A549 (cell line): ENCODE data around the gene CD4. TPM values are rescaled to one million over a fixed set of nuclear protein-coding genes. Genes with fewer than 3 reads are reported as not detected.

Source experiments
- ATAC-seq, 2 experiments: fragments of 200-7000 bp in 1 of 2; fragments of >200 bp in 1 of 2; cut with Nextera tagmentation in 1 of 2; cut with Tn5 transposase in 1 of 2; 3 replicates each; pipeline versions ENCODE4 v1.8.0 to v1.9.1; 2018 to 2020; ENCODE audit warnings: mild to moderate bottlenecking in 1 of 2, moderate library complexity in 1 of 2
- CTCF ChIA-PET: fragments of 300-600 bp; sonication (Branson Sonifier 250); formaldehyde crosslinking; extraction: SDS; loops from one replicate; lab custom pipeline; 2021; ENCODE audit warnings: antibody characterized with exemption, inconsistent platforms; lab: Yijun Ruan, JAX
- POLR2A ChIA-PET: fragments of 350-600 bp; formaldehyde crosslinking; extraction: SDS; loops from one replicate; lab custom pipeline; 2021; ENCODE audit warnings: antibody characterized with exemption, inconsistent platforms; lab: Yijun Ruan, JAX
- DNase-seq, 2 experiments: peaks; one replicate each; pipeline versions ENCODE4 v3.0.0 to v3.0.0-alpha.2; 2011 to 2016; ENCODE audit warnings: low read depth in 1 of 2, low spot score in 1 of 2
- FAIRE-seq: peaks from 2 replicates; lab custom pipeline; 2011; peaks lifted over from hg19 to GRCh38; lab: Jason Lieb, UNC
- H3K27ac ChIP-seq, 2 experiments: fragments of >200 bp; sonication (Bioruptor Twin); formaldehyde crosslinking; 3 replicates each; pipeline ENCODE4 v1.5.1; 2016 to 2017
- H3K4me1 ChIP-seq: fragments of >200 bp; sonication (Bioruptor Twin); formaldehyde crosslinking; 3 replicates; pipeline ENCODE4 v1.6.1; 2016
- H3K4me2 ChIP-seq: fragments of >200 bp; sonication (Bioruptor Twin); formaldehyde crosslinking; 3 replicates; pipeline ENCODE4 v1.6.1; 2016
- H3K4me3 ChIP-seq: fragments of >200 bp; sonication (Bioruptor Twin); formaldehyde crosslinking; 3 replicates; pipeline ENCODE4 v1.5.1; 2016
- H3K9me3 ChIP-seq: fragments of >200 bp; sonication (Bioruptor Twin); formaldehyde crosslinking; 3 replicates; pipeline ENCODE4 v1.6.1; 2016
- CBX2 ChIP-seq: fragments of 200-600 bp; sonication (generic); IDR thresholded peaks from 2 replicates; pipeline ENCODE4 v1.6.1; 2016; ENCODE audit warnings: low read depth, mild to moderate bottlenecking, borderline replicate concordance
- EHMT2 ChIP-seq: fragments of 200-600 bp; sonication (generic); IDR thresholded peaks from 2 replicates; pipeline ENCODE4 v1.6.1; 2016; ENCODE audit warnings: antibody characterized with exemption, low read depth, mild to moderate bottlenecking, moderate library complexity
- FOSL2 ChIP-seq, 2 experiments: fragments of 450-650 bp in 1 of 2; fragments of >200 bp in 1 of 2; sonication (Bioruptor Twin) in 1 of 2; formaldehyde crosslinking; IDR thresholded peaks; 2 replicates each; pipeline versions ENCODE4 v1.5.0 to v1.6.1; 2016 to 2020; ENCODE audit warnings: mild to moderate bottlenecking in 1 of 2, moderate library complexity in 1 of 2
- FOXS1 ChIP-seq: fragments of 250-450 bp; sonication (Bioruptor Pico); IDR thresholded peaks from 2 replicates; pipeline ENCODE4 v1.5.0; 2020; ENCODE audit warnings: mild to moderate bottlenecking, moderate library complexity
- HES2 ChIP-seq: fragments of >200 bp; sonication (Bioruptor Twin); formaldehyde crosslinking; IDR thresholded peaks from 2 replicates; pipeline ENCODE4 v1.6.1; 2016
- JUNB ChIP-seq: fragments of >200 bp; sonication (Bioruptor Twin); formaldehyde crosslinking; IDR thresholded peaks from 2 replicates; pipeline ENCODE4 v1.6.1; 2016
- NFE2L2 ChIP-seq: fragments of 150-350 bp; conservative IDR thresholded peaks from 2 replicates; pipeline ENCODE4 v1.6.1; 2014; ENCODE audit warnings: low read length
- NPAS2 ChIP-seq: fragments of 250-450 bp; sonication (Bioruptor Pico); IDR thresholded peaks from 2 replicates; pipeline ENCODE4 v1.8.0; 2022; ENCODE audit warnings: mild to moderate bottlenecking, moderate library complexity, borderline replicate concordance
- POLR2A ChIP-seq: IDR thresholded peaks from 2 replicates; pipeline ENCODE4 v1.6.1; 2012; ENCODE audit warnings: mild to moderate bottlenecking, low read length
- RAD21 ChIP-seq, 2 experiments: fragments of >200 bp in 1 of 2; sonication (Bioruptor Twin) in 1 of 2; formaldehyde crosslinking in 1 of 2; IDR thresholded peaks in 1 of 2; conservative IDR thresholded peaks in 1 of 2; 2 replicates in 1 of 2; 3 replicates in 1 of 2; pipeline ENCODE4 v1.6.1; 2012 to 2018; ENCODE audit warnings: inconsistent platforms in 1 of 2
- RARB ChIP-seq: fragments of 250-450 bp; sonication (Bioruptor Pico); IDR thresholded peaks from 2 replicates; pipeline ENCODE4 v1.8.0; 2021; ENCODE audit warnings: mild to moderate bottlenecking, moderate library complexity
- RCOR1 ChIP-seq: fragments of 150-350 bp; IDR thresholded peaks from 2 replicates; pipeline ENCODE4 v1.6.1; 2014; ENCODE audit warnings: antibody characterized with exemption, low read length, low read depth
- REST ChIP-seq: fragments of 200-600 bp; sonication (generic); IDR thresholded peaks from 2 replicates; pipeline ENCODE4 v1.6.1; 2016; ENCODE audit warnings: antibody characterized with exemption, mild to moderate bottlenecking, moderate library complexity
- RNF2 ChIP-seq: fragments of 200-600 bp; sonication (generic); IDR thresholded peaks from 2 replicates; pipeline ENCODE4 v1.6.1; 2016; ENCODE audit warnings: low read depth, mild to moderate bottlenecking, antibody characterized with exemption, moderate library complexity, borderline replicate concordance
- TFCP2L1 ChIP-seq: fragments of 250-450 bp; sonication (Bioruptor Pico); IDR thresholded peaks from 2 replicates; pipeline ENCODE4 v1.5.0; 2021; ENCODE audit warnings: mild to moderate bottlenecking
- ZFP36 ChIP-seq: fragments of 450-650 bp; IDR thresholded peaks from 2 replicates; pipeline ENCODE4 v1.6.1; 2014; ENCODE audit warnings: borderline replicate concordance; ENCODE audit not compliant: partially characterized antibody
- ZSCAN20 ChIP-seq: fragments of 250-450 bp; sonication (Bioruptor Pico); IDR thresholded peaks from 2 replicates; pipeline ENCODE4 v1.8.0; 2022; ENCODE audit warnings: mild to moderate bottlenecking, moderate library complexity
- WGBS: methylation state at CpG from one replicate; pipeline ENCODE4 v1.1.6; 2017; ENCODE audit errors: missing lambda C conversion rate; 5-methylcytosine and 5-hydroxymethylcytosine counted together
- polyA plus RNA-seq, 4 experiments: library from polyadenylated mRNA; depleted of rRNA in 3 of 4; stranded (reverse); fragments of >200 nt; fragmentation: RNase III in 1 of 4; extraction: RNeasy Plus Mini Kit Qiagen cat#74134 plus additional on column Dnase treatment in 1 of 4; gene quantifications; 2 replicates in 3 of 4; 3 replicates in 1 of 4; pipeline ENCODE4 v1.2.3, GENCODE V29; 2011 to 2017
- TF ChIP-seq, protein P1 (sequence below): IDR thresholded peaks from 2 replicates; pipeline ENCODE4 v1.6.1; 2012; ENCODE audit warnings: low read depth, borderline replicate concordance
- TF ChIP-seq, protein P2 (sequence below): fragments of >200 bp; sonication (Bioruptor Twin); formaldehyde crosslinking; IDR thresholded peaks from 3 replicates; pipeline ENCODE4 v1.5.1; 2016
- TF ChIP-seq, protein P3 (sequence below): fragments of 450-650 bp; IDR thresholded peaks from 2 replicates; pipeline ENCODE4 v1.6.1; 2014; ENCODE audit warnings: antibody characterized with exemption

CD4 gene
- polyA plus RNA-seq, 2 of the 4 experiments (the other 2 are of a cell fraction), result 0.03 TPM; not detected in 1

GRCh38 chr12:6842075-6842474 lies 52.7 kb downstream of the CD4 start:
- DNase-seq, result no peak
- no peak overlapping the region for H3K4me2 ChIP-seq
- H3K4me3 ChIP-seq, result no peak overlapping the region
- FAIRE-seq, result no peak
- H3K4me1 ChIP-seq, result no peaks in the 10 kb centered on the region
- H3K27ac ChIP-seq, result no peak overlapping the region
- CTCF ChIA-PET, result interaction anchor here (0.6 to 29.8 kb wide), 6 partner anchors 10 to 190 kb away, joined by 3 to 306 read pairs (median 31); partner anchors contain the start of genes MLF2 and P3H3
- ATAC-seq, result no peak
- TF ChIP-seq RCOR1, result no peak
- TF ChIP-seq ZFP36, result no peak
- TF ChIP-seq HES2, result no peak
- no peak for TF ChIP-seq POLR2A
- TF ChIP-seq CBX2, result no peak
- H3K9me3 ChIP-seq, result no peaks in the 10 kb centered on the region
- 95% methylated on average over 4 of the region's 4 CpGs for WGBS
- POLR2A ChIA-PET, result interaction anchor here (2.0 kb wide), 1 partner anchor 10 kb away, joined by 9 read pairs; the partner anchor contains the start of genes CDCA3 and USP5

GRCh38 chr12:6843118-6843902 lies 54.0 kb downstream of the CD4 start:
- H3K27ac ChIP-seq, result no peak overlapping the region
- FAIRE-seq (no peak), ATAC-seq (peak in 1 of 2 experiments; percentile 63; a peak in 3 of 6 replicates), DNase-seq (no peak)
- no peak overlapping the region for H3K4me2 ChIP-seq
- WGBS, result 83% methylated on average over 15 of the region's 16 CpGs
- TF ChIP-seq ZFP36 (no peak), JUNB (no peak), FOSL2 (IDR thresholded peaks at IDR 0.05) (no peak), FOSL2 (CRISPR knock-in tag; IDR thresholded peaks at IDR 0.05) (no peak), ZSCAN20 (CRISPR knock-in tag) (no peak), EHMT2 (no peak), TFCP2L1 (no peak), NFE2L2 (no peak), RNF2 (no peak), REST (no peak), RAD21 (conservative IDR thresholded peaks at IDR 0.05 in 1 of 2, IDR thresholded peaks at IDR 0.05 in 1 of 2) (no peak), FOXS1 (CRISPR knock-in tag) (no peak), NPAS2 (CRISPR knock-in tag) (no peak), RARB (CRISPR knock-in tag) (no peak)
- TF ChIP-seq, protein P1, sequence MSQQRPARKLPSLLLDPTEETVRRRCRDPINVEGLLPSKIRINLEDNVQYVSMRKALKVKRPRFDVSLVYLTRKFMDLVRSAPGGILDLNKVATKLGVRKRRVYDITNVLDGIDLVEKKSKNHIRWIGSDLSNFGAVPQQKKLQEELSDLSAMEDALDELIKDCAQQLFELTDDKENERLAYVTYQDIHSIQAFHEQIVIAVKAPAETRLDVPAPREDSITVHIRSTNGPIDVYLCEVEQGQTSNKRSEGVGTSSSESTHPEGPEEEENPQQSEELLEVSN, result no peak
- TF ChIP-seq, protein P2, sequence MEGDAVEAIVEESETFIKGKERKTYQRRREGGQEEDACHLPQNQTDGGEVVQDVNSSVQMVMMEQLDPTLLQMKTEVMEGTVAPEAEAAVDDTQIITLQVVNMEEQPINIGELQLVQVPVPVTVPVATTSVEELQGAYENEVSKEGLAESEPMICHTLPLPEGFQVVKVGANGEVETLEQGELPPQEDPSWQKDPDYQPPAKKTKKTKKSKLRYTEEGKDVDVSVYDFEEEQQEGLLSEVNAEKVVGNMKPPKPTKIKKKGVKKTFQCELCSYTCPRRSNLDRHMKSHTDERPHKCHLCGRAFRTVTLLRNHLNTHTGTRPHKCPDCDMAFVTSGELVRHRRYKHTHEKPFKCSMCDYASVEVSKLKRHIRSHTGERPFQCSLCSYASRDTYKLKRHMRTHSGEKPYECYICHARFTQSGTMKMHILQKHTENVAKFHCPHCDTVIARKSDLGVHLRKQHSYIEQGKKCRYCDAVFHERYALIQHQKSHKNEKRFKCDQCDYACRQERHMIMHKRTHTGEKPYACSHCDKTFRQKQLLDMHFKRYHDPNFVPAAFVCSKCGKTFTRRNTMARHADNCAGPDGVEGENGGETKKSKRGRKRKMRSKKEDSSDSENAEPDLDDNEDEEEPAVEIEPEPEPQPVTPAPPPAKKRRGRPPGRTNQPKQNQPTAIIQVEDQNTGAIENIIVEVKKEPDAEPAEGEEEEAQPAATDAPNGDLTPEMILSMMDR, result no peak
- TF ChIP-seq, protein P3, sequence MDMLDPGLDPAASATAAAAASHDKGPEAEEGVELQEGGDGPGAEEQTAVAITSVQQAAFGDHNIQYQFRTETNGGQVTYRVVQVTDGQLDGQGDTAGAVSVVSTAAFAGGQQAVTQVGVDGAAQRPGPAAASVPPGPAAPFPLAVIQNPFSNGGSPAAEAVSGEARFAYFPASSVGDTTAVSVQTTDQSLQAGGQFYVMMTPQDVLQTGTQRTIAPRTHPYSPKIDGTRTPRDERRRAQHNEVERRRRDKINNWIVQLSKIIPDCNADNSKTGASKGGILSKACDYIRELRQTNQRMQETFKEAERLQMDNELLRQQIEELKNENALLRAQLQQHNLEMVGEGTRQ, result no peak
- H3K9me3 ChIP-seq, result no peaks in the 10 kb centered on the region
- no peaks in the 10 kb centered on the region for H3K4me1 ChIP-seq
- ChIA-PET POLR2A (interaction anchor here (2.0 kb wide), 1 partner anchor 8 kb away, joined by 9 read pairs; the partner anchor contains the start of genes CDCA3 and USP5), CTCF (interaction anchor here (1.6 to 29.8 kb wide), 6 partner anchors 12 to 272 kb away, joined by 4 to 306 read pairs (median 32); partner anchors contain the start of genes MLF2 and P3H3)
- H3K4me3 ChIP-seq, result no peak overlapping the region
